HG02840 (cell line): Measurements from ENCODE around the gene KHNYN.

ENCODE experiments used
- ATAC-seq: cut with Tn5 transposase; IDR thresholded peaks from one replicate; pipeline ENCODE4 v1.9.1; 2021; ENCODE audit warnings: mild to moderate bottlenecking, moderate library complexity, moderate number of reproducible peaks; ENCODE audit not compliant: unreplicated experiment, low FRiP score

Gene KHNYN

DNA sequence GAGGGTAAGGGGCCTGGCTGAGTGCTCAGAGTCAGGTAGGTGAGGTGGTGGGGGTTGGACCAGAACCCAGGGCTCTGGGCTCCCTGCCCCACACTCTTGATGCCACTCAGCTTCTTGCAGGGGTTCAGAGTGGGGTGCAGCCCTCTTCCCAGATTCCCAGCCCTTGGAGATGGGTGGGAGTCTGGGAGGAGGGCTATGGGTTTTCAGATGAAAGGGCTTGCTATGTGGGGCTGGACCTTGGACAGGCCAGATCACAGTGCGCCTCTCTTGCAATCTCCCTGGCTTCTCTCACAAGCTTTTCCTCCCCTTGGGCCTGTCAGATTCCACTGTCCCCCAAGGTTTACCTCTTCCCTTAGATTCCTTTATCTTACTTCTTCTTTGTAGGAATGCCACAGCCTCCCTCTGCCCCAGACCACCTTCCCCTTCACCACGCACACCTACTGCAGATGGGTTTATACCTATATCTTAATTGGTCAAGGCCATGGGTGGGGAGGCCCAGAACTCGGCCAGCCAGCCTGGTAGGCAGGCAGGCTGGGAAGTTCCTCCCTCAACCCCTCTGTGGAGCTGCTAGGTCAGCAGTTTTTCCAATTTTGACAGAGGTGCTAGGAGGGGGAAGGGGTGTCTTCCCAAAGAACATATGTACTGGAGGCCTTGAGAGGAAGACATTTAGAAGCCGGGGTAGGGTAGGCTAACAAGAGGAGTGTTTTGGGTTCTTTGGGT is 29.6 kb upstream of the KHNYN start:
- no peak for ATAC-seq

DNA sequence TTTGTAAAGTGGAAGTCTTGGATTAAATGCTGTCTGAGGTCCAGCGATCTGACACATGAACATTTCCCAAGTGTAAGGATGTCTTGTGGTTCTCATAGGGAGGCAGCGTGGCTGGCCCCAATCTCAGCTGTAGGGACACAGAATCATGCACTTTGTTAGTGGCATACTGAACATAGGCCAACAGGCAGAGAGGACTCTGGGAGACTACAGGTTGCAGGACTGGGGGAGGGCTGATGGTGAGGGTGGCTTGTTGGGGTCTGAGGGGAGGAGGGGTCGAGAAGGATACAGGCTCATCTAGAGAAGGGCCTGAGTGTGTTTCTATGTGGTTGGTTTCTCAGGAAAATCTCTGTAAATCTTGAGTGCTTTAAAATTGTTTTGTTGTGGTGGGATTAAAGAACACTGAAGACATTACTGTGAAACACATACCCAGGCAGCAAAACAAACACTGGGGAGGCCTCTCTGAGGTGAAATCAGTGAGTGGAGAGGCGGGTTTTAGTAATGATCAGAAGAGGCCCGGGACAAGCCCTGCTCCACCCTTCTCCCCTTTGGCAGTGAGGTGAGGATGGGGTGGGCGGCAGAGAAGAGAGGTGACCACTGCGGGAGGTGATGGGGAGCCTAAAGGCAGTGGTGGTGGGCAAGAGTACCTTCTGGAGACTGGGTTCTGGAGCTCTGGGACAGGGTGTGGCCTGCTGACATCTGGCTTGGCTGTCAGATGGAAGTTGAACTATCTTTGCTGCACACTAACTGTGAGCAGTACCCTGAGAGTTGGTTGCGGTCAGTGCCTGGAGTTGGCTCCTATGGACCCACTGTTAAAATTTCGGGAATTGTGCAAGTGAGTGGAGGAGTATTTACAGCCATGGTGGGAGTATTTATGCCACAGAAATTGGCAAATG is 27.7 kb upstream of the KHNYN start:
- no peak for ATAC-seq

DNA sequence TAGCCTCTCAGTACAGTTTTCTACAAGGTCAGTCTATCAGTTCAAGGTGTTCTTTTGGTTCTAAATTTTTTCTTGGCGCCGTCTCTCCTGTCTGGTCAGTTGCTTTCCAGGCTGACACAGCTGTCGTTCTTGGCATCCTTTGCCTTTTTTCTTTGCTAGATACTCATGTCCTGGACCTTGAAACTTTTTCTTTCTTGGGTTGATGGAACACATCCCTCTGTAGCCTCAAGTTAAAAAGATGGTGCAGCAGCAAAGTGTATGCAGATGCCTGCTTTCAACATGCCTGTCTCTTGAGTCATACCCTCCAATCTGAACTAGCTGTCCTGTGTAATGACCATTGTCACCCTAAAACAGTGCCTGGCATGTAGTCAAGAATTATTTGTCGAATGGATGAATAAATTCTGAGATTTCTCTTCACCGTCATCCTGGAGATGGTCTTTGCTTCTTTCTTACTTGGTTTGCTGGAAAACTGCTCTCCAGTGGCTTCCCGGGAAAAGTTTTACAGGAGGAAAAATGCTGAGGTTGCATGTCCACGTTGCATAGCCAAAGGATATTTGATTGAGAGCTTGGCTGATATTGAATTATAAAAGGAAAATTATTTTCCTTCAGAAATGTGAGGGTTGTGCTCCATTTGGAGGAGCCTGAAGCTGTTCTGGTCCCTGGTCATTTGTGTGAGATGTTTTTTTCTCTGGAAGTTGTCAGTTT is 26.3 kb upstream of the KHNYN start:
- no peak for ATAC-seq

DNA sequence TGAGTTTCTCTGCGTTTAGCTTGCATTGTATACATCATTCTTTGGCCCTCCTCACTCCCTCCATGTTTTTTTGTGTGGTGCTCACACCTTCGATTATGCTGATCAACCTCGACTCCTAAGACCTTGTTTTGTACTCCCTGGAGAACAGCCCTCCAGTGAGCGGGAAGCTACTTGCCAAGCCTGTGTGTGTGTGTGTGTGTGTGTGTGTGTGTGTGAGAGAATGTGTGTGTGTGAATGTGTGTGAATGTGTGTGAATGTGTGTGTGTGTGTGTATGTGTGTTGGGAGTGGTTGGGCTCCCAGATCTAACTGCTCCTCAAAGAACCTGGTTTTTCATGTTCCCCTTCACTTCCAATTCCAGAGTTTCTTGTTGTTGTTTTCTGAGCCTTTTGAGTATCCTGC is 24.9 kb upstream of the KHNYN start:
- no peak for ATAC-seq

DNA sequence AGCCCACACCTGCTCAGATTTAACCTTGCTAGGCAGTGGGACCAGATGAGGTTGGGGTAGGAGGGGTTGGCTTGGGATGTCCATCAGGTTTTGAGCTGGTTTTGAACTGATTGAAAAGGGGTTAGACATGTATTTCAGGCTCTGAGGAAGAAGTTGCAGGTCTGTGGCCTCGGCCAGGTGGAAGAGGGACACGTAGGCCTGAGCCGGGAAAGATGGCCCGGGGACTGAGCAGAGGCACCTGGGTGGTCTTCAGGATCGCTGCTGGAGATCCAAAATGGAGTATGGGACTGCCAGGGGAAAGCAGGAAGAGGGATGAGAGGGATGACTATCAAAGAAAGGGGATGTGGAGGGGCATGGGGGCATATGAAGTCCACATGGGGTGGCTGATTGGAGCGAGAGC is 23.3 kb upstream of the KHNYN start:
- ATAC-seq: no peak

DNA sequence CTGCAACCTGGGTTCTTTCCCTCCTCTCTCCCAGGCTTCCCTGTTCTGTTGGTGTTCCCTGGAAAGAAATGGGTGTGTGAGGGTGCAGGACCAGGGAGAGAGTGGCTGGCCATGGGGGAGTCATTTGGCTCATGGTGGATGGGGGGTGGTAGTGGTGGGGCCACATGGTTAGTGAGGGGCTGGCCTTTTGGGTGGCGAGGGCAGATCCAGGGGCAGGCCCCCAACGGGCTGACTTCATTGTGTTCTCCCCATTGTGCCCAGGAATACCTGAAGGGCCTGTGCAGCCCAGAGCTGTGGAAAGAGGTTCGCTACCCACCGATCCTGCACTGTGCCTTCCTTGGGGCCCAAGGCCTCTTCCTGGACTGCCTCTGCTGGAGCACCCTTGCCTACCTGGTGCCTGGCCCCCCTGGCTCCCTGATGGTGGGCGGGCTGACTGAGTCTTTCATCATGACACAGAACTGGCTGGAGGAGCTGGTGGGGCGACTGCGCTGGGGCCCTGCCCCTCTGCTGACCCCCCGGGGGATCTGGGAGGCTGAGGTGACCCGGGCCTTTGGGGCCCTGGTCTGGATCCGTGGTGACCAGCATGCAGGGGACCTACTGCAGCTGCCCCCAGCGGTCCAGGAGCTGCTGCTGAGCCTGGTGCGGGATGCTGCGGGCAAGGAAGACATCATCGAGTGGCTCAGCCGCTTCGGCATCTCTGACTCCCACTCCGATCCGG is 22.0 kb upstream of the KHNYN start:
- no peak for ATAC-seq

DNA sequence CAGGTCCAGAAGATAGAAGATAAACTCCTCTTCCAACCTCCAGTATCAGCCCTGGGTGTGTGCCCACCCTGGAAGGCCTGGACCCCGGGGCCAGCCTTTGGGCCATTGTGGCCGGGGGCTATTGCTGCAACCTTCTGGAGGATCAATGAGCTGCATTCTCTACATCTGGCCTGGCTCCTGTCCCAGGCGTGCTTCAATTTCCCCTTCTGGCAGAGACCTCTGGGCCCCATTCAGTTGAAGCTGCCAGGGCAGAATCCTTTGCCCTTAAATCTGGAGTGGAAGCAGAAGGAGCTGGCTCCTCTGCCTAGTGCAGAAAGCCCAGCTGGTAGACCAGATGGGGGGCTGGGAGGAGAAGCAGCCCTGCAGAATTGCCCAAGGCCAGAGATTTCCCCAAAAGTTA is 21.0 kb upstream of the KHNYN start:
- ATAC-seq: no peak

DNA sequence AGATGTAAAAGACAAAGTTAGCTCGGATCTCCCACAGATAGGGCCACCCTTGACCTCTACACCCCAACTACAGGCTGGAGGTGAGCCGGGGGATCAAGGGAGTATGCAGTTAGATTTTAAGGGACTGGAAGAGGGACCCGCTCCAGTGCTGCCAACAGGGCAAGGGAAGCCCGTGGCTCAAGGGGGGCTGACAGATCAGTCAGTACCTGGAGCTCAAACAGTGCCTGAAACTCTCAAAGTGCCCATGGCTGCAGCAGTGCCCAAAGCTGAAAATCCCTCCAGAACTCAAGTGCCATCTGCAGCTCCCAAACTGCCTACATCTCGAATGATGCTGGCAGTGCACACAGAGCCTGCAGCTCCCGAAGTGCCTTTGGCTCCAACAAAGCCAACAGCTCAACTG is 20.6 kb upstream of the KHNYN start:
- no peak for ATAC-seq

DNA sequence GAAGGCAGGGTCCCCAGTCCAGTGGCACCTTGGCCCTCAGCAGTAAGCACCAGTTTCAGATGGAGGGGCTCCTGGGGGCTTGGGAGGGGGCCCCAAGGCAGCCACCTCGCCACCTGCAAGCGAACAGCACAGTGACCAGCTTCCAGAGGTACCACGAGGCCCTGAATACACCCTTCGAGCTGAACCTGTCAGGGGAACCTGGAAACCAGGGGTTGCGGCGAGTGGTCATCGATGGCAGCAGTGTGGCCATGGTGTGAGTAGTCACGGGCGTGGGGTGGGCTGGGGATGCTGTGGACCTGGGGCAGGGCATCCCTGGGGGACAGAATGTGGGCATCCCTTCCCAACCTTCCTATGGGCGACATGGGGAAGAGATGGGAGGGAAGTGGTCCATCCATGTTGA is 19.8 kb upstream of the KHNYN start:
- ATAC-seq: no peak

DNA sequence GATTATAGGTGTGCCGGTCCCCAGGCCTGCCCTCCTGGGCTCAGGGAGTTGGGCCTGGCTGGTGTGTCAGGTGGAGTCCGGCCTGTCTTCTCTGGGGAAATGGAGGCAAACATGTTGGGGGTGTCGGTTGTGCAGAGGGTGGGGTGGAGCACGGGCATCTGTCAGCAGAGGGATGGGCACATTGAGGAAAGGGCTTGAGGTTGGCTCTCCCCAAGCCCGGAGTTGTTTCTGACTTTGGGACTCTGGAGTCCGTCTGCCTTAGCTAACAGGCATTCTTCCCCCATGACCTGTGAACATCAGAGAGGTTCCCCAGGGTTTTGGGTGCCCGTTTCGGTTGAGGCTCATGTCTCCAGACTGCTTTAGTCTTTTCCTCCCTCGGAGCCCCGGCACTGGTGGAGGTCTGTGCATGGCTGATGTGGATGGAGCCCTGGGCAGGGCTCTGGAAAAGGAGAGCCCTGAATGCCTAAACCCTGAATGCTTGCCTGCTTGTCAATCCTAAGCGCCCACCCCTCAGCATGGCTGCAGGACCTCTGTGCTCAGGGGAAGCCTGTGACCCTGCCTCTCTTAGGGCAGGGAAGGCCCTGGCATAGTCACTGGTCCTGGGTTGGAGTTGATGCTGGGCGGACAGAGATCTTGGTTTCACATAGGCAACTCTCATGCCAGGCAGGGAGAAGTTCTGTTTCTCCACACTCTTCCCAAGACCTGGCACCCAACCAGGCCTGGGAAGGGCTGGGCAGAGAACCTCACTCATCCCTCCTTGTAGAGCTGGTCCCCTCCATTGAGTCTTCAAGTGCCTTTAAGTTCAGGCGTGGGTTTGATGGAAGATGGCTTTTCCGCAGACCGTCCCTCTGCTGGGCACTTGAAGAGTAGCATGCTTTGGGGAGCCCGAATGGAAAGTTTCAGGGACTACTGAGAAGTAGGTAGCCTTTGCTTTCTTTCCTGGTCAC is 18.0 kb upstream of the KHNYN start:
- ATAC-seq: no peak

DNA sequence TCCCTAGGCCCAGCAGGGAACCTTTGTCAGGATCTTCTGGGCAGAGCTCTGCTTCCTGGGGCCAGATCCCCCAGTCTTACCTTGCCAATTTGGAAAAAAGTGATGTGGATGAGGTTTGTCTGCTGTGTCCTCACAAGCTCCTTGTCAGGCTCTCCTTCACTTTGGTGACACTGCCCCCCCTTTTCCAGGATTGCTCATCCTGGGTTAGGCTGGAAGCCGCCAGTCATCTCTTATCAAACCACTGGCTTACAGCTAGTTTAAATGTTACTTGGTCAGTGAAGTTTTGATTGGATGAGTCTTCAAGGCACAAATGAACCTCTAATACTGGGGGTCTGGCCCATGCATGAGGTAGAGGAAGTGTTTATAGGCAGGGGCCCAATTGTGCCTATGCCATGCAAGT is 15.7 kb upstream of the KHNYN start:
- ATAC-seq: no peak

DNA sequence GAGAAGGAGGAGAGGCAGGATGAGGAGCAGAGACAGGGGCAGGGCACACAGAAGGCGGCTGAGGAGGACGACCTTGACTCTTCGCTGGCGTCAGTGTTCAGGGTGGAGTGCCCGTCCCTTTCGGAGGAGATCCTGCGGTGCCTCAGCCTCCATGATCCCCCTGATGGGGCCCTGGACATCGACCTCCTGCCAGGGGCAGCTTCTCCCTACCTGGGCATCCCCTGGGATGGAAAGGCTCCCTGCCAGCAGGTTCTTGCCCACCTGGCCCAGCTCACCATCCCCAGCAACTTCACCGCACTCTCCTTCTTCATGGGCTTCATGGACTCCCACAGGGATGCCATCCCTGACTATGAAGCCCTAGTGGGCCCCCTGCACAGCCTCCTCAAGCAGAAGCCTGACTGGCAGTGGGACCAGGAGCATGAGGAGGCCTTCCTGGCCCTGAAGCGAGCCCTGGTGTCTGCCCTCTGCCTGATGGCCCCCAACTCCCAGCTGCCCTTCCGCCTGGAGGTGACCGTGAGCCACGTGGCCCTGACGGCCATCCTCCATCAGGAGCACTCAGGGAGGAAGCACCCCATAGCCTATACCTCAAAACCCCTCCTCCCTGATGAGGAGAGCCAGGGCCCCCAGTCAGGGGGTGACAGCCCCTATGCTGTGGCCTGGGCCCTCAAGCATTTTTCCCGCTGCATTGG is 14.9 kb upstream of the KHNYN start:
- ATAC-seq: no peak

DNA sequence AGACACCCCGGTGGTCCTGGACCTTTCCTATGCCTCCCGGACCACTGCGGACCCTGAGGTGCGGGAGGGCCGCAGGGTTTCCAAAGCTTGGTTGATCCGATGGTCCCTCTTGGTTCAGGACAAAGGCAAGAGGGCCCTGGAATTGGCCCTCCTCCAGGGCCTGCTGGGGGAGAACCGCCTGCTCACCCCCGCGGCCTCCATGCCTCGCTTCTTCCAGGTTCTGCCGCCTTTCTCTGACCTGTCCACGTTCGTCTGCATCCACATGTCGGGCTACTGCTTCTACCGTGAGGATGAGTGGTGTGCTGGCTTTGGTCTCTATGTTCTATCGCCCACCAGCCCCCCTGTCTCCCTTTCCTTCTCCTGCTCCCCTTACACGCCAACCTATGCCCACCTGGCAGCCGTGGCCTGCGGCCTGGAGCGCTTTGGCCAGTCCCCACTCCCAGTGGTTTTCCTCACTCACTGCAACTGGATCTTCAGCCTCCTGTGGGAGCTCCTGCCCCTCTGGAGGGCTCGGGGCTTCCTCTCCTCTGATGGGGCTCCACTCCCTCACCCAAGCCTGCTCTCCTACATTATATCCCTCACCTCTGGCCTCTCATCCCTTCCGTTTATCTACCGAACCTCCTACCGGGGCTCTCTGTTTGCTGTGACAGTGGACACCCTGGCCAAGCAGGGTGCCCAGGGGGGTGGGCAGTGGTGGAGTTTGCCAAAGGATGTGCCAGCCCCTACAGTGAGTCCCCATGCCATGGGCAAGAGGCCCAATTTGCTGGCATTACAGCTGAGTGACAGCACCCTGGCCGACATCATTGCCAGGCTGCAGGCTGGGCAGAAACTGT is 14.1 kb upstream of the KHNYN start:
- ATAC-seq: no peak

DNA sequence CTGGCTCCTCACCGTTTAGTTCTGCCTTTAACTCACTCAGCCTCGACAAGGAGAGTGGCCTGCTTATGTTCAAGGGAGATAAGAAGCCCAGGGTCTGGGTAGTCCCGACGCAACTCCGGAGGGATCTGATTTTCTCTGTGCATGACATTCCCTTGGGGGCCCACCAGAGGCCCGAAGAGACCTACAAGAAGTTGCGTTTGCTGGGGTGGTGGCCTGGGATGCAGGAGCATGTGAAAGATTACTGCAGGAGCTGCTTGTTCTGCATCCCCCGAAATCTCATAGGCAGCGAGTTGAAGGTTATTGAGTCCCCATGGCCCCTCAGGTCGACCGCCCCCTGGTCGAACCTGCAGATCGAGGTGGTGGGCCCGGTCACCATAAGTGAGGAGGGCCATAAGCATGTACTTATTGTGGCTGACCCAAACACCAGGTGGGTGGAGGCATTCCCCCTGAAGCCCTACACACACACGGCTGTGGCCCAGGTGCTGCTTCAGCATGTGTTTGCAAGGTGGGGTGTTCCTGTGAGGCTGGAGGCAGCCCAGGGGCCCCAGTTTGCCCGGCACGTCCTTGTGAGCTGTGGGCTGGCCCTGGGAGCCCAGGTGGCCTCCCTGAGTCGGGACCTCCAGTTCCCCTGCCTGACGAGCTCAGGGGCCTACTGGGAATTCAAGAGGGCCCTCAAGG is 13.4 kb upstream of the KHNYN start:
- no peak for ATAC-seq

DNA sequence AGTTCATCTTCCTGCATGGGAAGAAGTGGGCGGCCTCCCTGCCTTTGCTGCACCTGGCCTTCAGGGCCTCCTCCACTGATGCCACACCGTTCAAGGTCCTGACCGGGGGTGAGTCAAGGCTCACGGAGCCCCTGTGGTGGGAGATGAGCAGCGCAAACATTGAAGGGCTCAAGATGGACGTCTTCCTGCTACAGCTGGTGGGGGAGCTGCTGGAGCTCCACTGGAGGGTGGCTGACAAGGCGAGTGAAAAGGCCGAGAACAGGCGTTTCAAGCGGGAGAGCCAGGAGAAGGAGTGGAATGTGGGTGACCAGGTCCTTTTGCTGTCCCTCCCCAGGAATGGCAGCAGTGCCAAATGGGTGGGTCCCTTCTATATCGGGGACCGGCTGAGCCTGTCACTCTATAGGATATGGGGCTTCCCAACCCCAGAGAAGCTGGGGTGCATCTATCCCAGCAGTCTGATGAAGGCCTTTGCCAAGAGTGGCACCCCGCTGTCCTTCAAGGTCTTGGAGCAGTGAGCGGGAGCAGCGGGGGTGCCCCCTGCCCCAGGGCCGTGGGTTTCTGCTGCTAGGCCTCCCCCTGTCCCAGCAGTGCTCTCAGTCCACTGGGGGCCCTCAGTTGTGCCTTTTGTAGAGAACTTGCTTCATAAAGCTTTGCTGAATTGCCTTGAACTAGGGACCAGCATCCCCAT is 12.7 kb upstream of the KHNYN start:
- no peak for ATAC-seq

DNA sequence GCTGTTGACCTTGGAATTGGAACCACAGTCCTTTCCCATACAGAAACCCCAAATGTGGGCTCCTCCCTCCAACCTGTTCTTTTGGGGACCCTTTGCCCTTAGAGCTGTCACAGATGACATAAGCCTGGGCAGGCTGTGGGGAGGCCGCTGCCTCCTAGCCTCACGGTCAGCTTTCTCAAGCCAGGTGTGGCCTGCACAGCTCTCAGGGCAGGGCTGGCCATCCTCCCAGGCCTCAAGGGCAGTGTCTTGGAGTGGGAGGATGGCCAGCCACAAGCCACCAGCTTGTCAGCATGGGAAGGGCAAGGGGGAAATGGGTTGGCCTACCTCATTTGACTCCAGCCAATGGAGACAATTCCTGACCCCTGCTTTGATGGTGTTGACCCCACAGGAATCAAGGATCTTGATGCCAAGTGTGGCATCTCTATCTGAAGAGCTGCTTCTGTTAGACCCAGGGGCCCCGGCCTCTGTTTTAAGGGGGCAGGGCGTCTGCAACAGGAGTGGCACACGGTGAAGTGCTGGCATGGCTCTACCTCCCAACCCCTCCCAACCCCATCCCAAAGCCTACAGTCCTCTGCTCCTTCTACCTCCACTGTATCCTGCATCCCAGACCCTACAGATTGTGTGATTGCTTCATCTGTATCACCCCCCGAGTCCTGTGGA is 11.8 kb upstream of the KHNYN start:
- no peak for ATAC-seq

DNA sequence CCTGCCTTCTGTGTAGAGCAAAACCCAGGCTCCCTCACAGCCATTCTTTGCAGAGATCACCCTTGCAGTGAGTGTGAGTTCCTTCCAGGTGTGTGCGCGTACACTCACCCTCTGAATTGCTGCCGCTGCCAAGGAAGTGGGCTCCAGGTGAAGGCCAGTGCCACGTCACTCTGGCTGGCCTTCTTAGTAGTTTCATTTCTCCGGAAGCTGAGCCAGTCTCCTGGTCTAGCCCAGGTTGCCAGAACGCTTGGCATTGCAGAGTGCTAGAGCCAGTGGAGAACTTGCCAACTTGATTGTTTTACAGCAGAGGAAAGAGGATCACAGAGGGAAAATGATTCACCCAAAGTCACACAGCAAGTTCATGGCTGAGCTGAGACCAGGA is 11.3 kb upstream of the KHNYN start:
- ATAC-seq: no peak
